HL-60 (cell line): ENCODE results near the gene CASQ1.

Experiments
- DNase-seq, 2 experiments: peaks; one replicate each; pipeline ENCODE4 v3.0.0-alpha.2; 2010 to 2020; ENCODE audit warnings: low read depth in 1 of 2, low spot score in 1 of 2
- H3K27ac ChIP-seq: fragments of 250-450 bp; sonication (Bioruptor Pico); replicated peaks from 2 replicates; pipeline ENCODE4 v1.5.1; 2020; ENCODE audit warnings: mild to moderate bottlenecking, moderate library complexity
- H3K27me3 ChIP-seq: fragments of 250-450 bp; sonication (Bioruptor Pico); 2 replicates; pipeline ENCODE4 v1.5.1; 2021; ENCODE audit warnings: mild to moderate bottlenecking, moderate library complexity; ENCODE audit not compliant: insufficient read depth, poor library complexity, severe bottlenecking
- H3K4me3 ChIP-seq: replicated peaks from 2 replicates; pipeline ENCODE4 v1.5.1; 2011; ENCODE audit warnings: mild to moderate bottlenecking, control low read depth, low read length; ENCODE audit not compliant: insufficient read depth
- GABPA ChIP-seq: IDR thresholded peaks from 2 replicates; pipeline ENCODE4 v1.6.1; 2012; ENCODE audit warnings: low read depth
- POLR2AphosphoS5 ChIP-seq: IDR thresholded peaks from 2 replicates; pipeline ENCODE4 v1.6.1; 2012; ENCODE audit warnings: low read depth
- SPI1 ChIP-seq: IDR thresholded peaks from 2 replicates; pipeline ENCODE4 v1.6.1; 2012; ENCODE audit warnings: low read depth, mild to moderate bottlenecking, borderline replicate concordance
- TF ChIP-seq, protein P1 (sequence below): IDR thresholded peaks from 2 replicates; pipeline ENCODE4 v1.6.1; 2012; ENCODE audit warnings: low read depth; ENCODE audit not compliant: insufficient replicate concordance
- TF ChIP-seq, protein P2 (sequence below): IDR thresholded peaks from one replicate; pipeline ENCODE4 v1.5.1; 2011; ENCODE audit warnings: low read length, control low read depth, inconsistent platforms; ENCODE audit not compliant: insufficient read depth

Gene CASQ1

DNA sequence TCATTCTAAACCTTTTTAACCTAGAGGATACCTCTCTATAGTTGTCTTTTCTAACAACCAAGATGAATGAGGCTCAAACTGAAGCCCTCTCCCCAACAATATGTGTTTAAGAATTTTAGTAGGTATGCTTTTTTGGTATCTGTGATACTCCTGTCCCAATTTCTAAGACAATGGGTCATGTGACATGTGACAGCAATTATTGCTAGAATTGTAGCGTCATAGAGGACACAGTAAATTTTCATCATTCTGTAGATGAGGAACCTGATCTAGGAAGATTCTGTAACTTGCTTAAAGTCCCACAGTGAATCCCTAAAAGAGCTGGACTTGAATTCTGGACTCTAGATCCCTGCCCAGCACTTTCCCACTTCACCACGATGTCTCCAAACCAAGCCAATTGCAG is 11.6 kb upstream of the CASQ1 start:
- Histone ChIP-seq H3K4me3 (no peak overlapping the region), H3K27ac (no peak overlapping the region), H3K27me3 (no peaks in the 10 kb centered on the region)
- TF ChIP-seq, protein P1, sequence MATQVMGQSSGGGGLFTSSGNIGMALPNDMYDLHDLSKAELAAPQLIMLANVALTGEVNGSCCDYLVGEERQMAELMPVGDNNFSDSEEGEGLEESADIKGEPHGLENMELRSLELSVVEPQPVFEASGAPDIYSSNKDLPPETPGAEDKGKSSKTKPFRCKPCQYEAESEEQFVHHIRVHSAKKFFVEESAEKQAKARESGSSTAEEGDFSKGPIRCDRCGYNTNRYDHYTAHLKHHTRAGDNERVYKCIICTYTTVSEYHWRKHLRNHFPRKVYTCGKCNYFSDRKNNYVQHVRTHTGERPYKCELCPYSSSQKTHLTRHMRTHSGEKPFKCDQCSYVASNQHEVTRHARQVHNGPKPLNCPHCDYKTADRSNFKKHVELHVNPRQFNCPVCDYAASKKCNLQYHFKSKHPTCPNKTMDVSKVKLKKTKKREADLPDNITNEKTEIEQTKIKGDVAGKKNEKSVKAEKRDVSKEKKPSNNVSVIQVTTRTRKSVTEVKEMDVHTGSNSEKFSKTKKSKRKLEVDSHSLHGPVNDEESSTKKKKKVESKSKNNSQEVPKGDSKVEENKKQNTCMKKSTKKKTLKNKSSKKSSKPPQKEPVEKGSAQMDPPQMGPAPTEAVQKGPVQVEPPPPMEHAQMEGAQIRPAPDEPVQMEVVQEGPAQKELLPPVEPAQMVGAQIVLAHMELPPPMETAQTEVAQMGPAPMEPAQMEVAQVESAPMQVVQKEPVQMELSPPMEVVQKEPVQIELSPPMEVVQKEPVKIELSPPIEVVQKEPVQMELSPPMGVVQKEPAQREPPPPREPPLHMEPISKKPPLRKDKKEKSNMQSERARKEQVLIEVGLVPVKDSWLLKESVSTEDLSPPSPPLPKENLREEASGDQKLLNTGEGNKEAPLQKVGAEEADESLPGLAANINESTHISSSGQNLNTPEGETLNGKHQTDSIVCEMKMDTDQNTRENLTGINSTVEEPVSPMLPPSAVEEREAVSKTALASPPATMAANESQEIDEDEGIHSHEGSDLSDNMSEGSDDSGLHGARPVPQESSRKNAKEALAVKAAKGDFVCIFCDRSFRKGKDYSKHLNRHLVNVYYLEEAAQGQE, result no peak
- TF ChIP-seq, protein P2, sequence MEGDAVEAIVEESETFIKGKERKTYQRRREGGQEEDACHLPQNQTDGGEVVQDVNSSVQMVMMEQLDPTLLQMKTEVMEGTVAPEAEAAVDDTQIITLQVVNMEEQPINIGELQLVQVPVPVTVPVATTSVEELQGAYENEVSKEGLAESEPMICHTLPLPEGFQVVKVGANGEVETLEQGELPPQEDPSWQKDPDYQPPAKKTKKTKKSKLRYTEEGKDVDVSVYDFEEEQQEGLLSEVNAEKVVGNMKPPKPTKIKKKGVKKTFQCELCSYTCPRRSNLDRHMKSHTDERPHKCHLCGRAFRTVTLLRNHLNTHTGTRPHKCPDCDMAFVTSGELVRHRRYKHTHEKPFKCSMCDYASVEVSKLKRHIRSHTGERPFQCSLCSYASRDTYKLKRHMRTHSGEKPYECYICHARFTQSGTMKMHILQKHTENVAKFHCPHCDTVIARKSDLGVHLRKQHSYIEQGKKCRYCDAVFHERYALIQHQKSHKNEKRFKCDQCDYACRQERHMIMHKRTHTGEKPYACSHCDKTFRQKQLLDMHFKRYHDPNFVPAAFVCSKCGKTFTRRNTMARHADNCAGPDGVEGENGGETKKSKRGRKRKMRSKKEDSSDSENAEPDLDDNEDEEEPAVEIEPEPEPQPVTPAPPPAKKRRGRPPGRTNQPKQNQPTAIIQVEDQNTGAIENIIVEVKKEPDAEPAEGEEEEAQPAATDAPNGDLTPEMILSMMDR, result no peak
- TF ChIP-seq SPI1, result no peak
- TF ChIP-seq GABPA, result no peak
- no peak for TF ChIP-seq POLR2AphosphoS5
- DNase-seq, result no peak

DNA sequence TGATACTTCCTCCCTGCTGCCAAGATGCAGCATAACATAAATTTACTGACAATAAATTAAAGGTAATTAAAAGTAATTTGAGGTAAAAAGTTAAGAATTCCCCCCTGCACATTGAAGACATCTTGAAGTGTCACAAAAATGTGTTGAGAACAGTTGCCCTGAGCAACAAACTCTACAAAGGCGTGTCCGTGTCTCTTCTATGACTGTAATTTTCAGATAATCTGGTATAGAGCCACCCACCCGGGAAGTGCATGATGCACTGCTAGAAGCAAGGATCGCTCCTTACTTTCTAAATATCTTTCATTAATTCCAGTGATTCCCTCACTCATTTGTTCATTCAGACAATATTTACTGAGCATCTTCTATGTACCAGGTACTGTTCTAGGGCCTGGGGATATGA is 11.0 kb upstream of the CASQ1 start:
- no peaks in the 10 kb centered on the region for H3K27me3 ChIP-seq
- TF ChIP-seq, protein P1, result no peak
- TF ChIP-seq GABPA (no peak), SPI1 (no peak), POLR2AphosphoS5 (no peak)
- TF ChIP-seq, protein P2, result no peak
- DNase-seq, result no peak
- H3K27ac ChIP-seq, result no peak overlapping the region
- H3K4me3 ChIP-seq, result no peak overlapping the region

DNA sequence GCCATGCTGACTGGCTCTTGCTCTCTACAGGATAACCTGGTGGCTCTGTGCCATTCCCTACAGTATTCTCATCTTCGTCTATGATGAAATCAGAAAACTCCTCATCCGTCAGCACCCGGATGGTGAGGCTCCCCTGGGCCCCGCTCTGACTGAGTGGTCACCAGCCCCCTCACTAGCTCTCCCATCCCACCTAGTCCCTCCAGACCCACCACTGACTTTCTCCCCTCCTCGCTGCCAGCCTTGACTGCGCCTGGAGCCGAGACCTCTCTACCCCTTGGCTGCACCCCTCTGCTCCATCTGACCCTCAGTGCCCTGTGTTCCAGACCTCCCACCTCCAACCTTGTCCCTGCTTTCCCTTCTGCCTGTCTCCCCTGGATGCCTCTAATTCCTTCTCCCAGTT is 4.1 kb upstream of the CASQ1 start:
- no peak for TF ChIP-seq POLR2AphosphoS5
- DNase-seq, result no peak
- Histone ChIP-seq H3K27me3 (no peaks in the 10 kb centered on the region), H3K27ac (no peak overlapping the region), H3K4me3 (no peak overlapping the region)

DNA sequence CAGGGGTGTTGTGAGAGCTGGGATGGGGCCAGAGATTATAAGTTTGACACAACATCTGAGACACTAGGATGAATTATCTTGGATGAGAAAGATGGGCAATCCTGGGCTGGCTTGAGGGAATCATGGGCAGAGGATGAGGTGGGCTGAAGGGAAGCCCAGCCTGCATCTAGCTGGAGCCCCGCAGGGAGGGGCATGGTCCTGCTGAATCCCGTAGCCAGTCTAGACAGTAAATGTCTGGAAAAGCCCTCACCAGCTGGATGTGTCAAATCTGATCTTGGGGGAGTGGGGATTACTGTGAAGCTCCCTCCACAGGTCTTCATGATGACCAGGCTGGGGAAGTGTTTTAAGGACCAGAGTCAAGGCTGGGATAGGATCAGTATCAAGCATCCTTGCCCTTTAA is 3.6 kb upstream of the CASQ1 start:
- no peaks in the 10 kb centered on the region for H3K27me3 ChIP-seq
- no peak for DNase-seq
- TF ChIP-seq GABPA, result no peak
- TF ChIP-seq, protein P1, result no peak
- TF ChIP-seq SPI1, result no peak
- TF ChIP-seq, protein P2, result no peak
- TF ChIP-seq POLR2AphosphoS5, result no peak
- H3K4me3 ChIP-seq, result no peak overlapping the region
- no peak overlapping the region for H3K27ac ChIP-seq
